NCI-H128 (cell line): ENCODE data around the gene ERCC5.

ENCODE experiments used
- DNase-seq: peaks from one replicate; lab custom pipeline; 2025; ENCODE audit not compliant: unreplicated experiment; lab: John Stamatoyannopoulos, UW

The ERCC5 gene

GRCh38 chr13:102839462-102839861 lies 6.4 kb upstream of the ERCC5 start:
- no peak for DNase-seq

GRCh38 chr13:102845289-102845629 lies 573 bp upstream of the ERCC5 start:
- DNase-seq: no peak

GRCh38 chr13:102846261-102847015 lies 606 bp downstream of the ERCC5 start:
- no peak for DNase-seq

GRCh38 chr13:102847272-102848234 lies 1.7 kb downstream of the ERCC5 start:
- DNase-seq: no peak

- no peak for DNase-seq
Measured at GRCh38 chr13:102848956-102849355, 3.1 kb downstream of the ERCC5 start.

GRCh38 chr13:102852556-102852955 lies 6.7 kb downstream of the ERCC5 start:
- DNase-seq: no peak

GRCh38 chr13:102854675-102855074 lies 8.8 kb downstream of the ERCC5 start:
- no peak for DNase-seq

- DNase-seq: no peak
Measured at GRCh38 chr13:102856557-102856956, 10.7 kb downstream of the ERCC5 start.

GRCh38 chr13:102862624-102863210 lies 16.9 kb downstream of the ERCC5 start:
- DNase-seq: no peak

GRCh38 chr13:102863590-102863989 lies 17.8 kb downstream of the ERCC5 start:
- DNase-seq: no peak

GRCh38 chr13:102868366-102868936 lies 22.6 kb downstream of the ERCC5 start:
- DNase-seq: no peak

GRCh38 chr13:102869948-102870676 lies 24.3 kb downstream of the ERCC5 start:
- DNase-seq: no peak

- DNase-seq: peak; percentile 38
Measured at GRCh38 chr13:102870677-102871415, 25.0 kb downstream of the ERCC5 start.

GRCh38 chr13:102872131-102872530 lies 26.3 kb downstream of the ERCC5 start:
- DNase-seq: no peak

- no peak for DNase-seq
Measured at GRCh38 chr13:102872531-102872930, 26.7 kb downstream of the ERCC5 start.

GRCh38 chr13:102873653-102874052 lies 27.8 kb downstream of the ERCC5 start:
- DNase-seq: no peak

GRCh38 chr13:102875256-102875655 lies 29.4 kb downstream of the ERCC5 start:
- no peak for DNase-seq

GRCh38 chr13:102877303-102877702 lies 31.5 kb downstream of the ERCC5 start:
- no peak for DNase-seq

- DNase-seq: no peak
Measured at GRCh38 chr13:102878481-102878880, 32.6 kb downstream of the ERCC5 start.
